ENCODE data around the gene IER2. TPM values are rescaled to one million over a fixed set of nuclear protein-coding genes. Genes with fewer than 3 reads are reported as not detected.
"Not testable (repeated sequence)": the region's sequence is repeated elsewhere in the genome, so short reads cannot be mapped to it uniquely, and the experiment has no call there.

IER2 gene
- total RNA-seq, 1 donor from 2014 or later: 145 TPM

- no peak overlapping the region for H3K4me3 ChIP-seq (ENCODE audit: low read depth, low read length)
- TF ChIP-seq, protein P1, sequence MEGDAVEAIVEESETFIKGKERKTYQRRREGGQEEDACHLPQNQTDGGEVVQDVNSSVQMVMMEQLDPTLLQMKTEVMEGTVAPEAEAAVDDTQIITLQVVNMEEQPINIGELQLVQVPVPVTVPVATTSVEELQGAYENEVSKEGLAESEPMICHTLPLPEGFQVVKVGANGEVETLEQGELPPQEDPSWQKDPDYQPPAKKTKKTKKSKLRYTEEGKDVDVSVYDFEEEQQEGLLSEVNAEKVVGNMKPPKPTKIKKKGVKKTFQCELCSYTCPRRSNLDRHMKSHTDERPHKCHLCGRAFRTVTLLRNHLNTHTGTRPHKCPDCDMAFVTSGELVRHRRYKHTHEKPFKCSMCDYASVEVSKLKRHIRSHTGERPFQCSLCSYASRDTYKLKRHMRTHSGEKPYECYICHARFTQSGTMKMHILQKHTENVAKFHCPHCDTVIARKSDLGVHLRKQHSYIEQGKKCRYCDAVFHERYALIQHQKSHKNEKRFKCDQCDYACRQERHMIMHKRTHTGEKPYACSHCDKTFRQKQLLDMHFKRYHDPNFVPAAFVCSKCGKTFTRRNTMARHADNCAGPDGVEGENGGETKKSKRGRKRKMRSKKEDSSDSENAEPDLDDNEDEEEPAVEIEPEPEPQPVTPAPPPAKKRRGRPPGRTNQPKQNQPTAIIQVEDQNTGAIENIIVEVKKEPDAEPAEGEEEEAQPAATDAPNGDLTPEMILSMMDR (conservative IDR thresholded peaks at IDR 0.05; ENCODE audit: low read depth, low read length): no peak
- no peak for DNase-seq (ENCODE audit: low read depth)
Measured at GRCh38 chr19:13181747-13182388, 31.7 kb downstream of the IER2 start.

DNA sequence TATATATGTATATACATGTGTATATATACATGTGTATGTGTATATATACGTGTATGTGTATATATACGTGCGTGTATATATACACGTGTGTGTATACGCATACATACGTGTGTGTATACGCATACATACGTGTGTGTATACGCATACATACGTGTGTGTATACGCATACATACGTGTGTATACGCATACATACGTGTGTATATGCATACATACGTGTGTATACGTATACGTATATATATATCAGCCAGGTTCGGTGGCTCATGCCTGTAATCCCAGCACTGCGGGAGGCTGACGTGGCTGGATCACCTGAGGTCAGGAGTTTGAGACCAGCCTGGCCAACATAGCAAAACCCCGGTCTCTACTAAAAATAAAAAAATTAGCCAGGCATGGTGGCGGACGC, 34.7 kb downstream of the IER2 start:
- not testable (repeated sequence) for DNase-seq (ENCODE audit: low read depth); H3K4me3 ChIP-seq (ENCODE audit: low read depth, low read length)

- not testable (repeated sequence) for H3K4me3 ChIP-seq (ENCODE audit: low read depth, low read length); DNase-seq (ENCODE audit: low read depth)
Measured at GRCh38 chr19:13185763-13186657, 35.8 kb downstream of the IER2 start.

GRCh38 chr19:13186688-13187087, 36.5 kb downstream of the IER2 start:
- DNase-seq (ENCODE audit: low read depth); H3K4me3 ChIP-seq (ENCODE audit: low read depth, low read length): not testable (repeated sequence)

DNA sequence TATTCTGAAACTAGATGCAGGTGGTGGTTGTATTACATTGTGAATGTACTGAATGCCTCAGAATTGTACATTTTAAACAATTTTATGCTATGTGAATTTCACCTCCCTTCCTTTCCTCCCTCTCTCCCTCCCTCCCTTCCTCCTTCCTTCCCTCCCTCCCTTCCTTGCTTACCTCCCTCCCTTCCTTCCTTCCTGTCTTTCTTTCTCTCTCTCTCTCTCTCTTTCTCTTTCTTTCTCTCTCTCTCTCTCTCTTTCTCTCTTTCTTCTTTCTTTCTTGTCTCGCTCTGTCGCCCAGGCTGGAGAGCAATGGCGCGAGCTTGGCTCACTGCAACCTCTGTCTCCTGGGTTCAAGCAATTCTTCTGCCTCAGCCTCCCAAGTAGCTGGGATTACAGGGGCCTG, 37.2 kb downstream of the IER2 start:
- DNase-seq (ENCODE audit: low read depth): no peak
- TF ChIP-seq, protein P1 (conservative IDR thresholded peaks at IDR 0.05; ENCODE audit: low read depth, low read length): no peak
- no peak overlapping the region for H3K4me3 ChIP-seq (ENCODE audit: low read depth, low read length)

- DNase-seq (ENCODE audit: low read depth): no peak
- TF ChIP-seq, protein P1 (conservative IDR thresholded peaks at IDR 0.05; ENCODE audit: low read depth, low read length): no peak
- no peak overlapping the region for H3K4me3 ChIP-seq (ENCODE audit: low read depth, low read length)
Measured at GRCh38 chr19:13189600-13189999, 39.4 kb downstream of the IER2 start.

- TF ChIP-seq, protein P1 (conservative IDR thresholded peaks at IDR 0.05; ENCODE audit: low read depth, low read length): no peak
- no peak overlapping the region for H3K4me3 ChIP-seq (ENCODE audit: low read depth, low read length)
- no peak for DNase-seq (ENCODE audit: low read depth)
Measured at GRCh38 chr19:13190781-13191540, 40.8 kb downstream of the IER2 start.

- TF ChIP-seq, protein P1 (conservative IDR thresholded peaks at IDR 0.05; ENCODE audit: low read depth, low read length): peak; percentile 31
- DNase-seq (ENCODE audit: low read depth): no peak
- no peak overlapping the region for H3K4me3 ChIP-seq (ENCODE audit: low read depth, low read length)
Measured at GRCh38 chr19:13195678-13196077, 45.5 kb downstream of the IER2 start.
